Testis (tissue), 3 donors: ENCODE results near the gene HOXB3. TPM values are rescaled to one million over a fixed set of nuclear protein-coding genes. Genes with fewer than 3 reads are reported as not detected.
"Not testable (repeated sequence)": the region's sequence is repeated elsewhere in the genome, so short reads cannot be mapped to it uniquely, and the experiment has no call there.

Source experiments
- DNase-seq: peaks from one replicate; pipeline ENCODE4 v3.0.0-alpha.2; 2019
- H3K27ac ChIP-seq, 2 donors: fragments of 200-600 bp; sonication (generic); one replicate each; pipeline ENCODE4 v1.5.1; 2019
- H3K27me3 ChIP-seq: fragments of 200-600 bp; sonication (generic); one replicate; pipeline ENCODE4 v1.5.1; 2019
- H3K36me3 ChIP-seq: fragments of 200-600 bp; sonication (generic); one replicate; pipeline ENCODE4 v1.5.1; 2017; ENCODE audit warnings: low read depth; ENCODE audit errors: missing control alignments
- H3K4me1 ChIP-seq: fragments of 200-600 bp; sonication (generic); one replicate; pipeline ENCODE4 v1.5.1; 2019
- H3K4me3 ChIP-seq, 2 donors: fragments of 200-600 bp; sonication (generic); one replicate each; pipeline ENCODE4 v1.5.1; 2017 to 2019
- H3K9me3 ChIP-seq: fragments of 200-600 bp; sonication (generic); one replicate; pipeline ENCODE4 v1.5.1; 2017
- POLR2A ChIP-seq: fragments of 450-650 bp; IDR thresholded peaks from one replicate; pipeline ENCODE4 v1.6.1; 2017; ENCODE audit warnings: antibody characterized with exemption, mild to moderate bottlenecking, moderate library complexity
- WGBS, 2 donors: methylation state at CpG; one replicate each; pipeline ENCODE4 v1.1.5; 2018; 5-methylcytosine and 5-hydroxymethylcytosine counted together
- intact Hi-C: fragments of 100-400 bp; cut with DNase I; formaldehyde crosslinking; loops from one replicate; pipeline ENCODE4 v1.15.1; 2023; ENCODE audit warnings: low total_unique reads
- polyA plus RNA-seq: library from polyadenylated mRNA; stranded (reverse); fragments of 350-450 nt; fragmentation: Illumina TruSeq; extraction: RNeasy Lipid Tissue Mini Kit (QIAGEN cat#74804); gene quantifications from one replicate; pipeline ENCODE4 v1.2.3, GENCODE V29; 2014; ENCODE audit warnings: low read depth, low replicate concordance; ENCODE audit not compliant: insufficient read depth
- total RNA-seq, 2 donors: library from RNA; depleted of rRNA; stranded (reverse); fragments of >200 nt; gene quantifications; one replicate each; pipeline ENCODE4 v1.2.3, GENCODE V29; 2016
- TF ChIP-seq, protein P1 (sequence below), 3 experiments: fragments of 450-650 bp in 2 of 3; fragments of 200-600 bp in 1 of 3; sonication (generic) in 1 of 3; IDR thresholded peaks; one replicate each; pipeline ENCODE4 v1.5.1; 2016 to 2019; ENCODE audit warnings: antibody characterized with exemption in 3 of 3, mild to moderate bottlenecking in 2 of 3, moderate library complexity in 1 of 3

The HOXB3 gene
- total and polyA plus RNA-seq, 3 donors from 2014 or later = 9.2 to 11.4 (median 10.6) TPM

DNA sequence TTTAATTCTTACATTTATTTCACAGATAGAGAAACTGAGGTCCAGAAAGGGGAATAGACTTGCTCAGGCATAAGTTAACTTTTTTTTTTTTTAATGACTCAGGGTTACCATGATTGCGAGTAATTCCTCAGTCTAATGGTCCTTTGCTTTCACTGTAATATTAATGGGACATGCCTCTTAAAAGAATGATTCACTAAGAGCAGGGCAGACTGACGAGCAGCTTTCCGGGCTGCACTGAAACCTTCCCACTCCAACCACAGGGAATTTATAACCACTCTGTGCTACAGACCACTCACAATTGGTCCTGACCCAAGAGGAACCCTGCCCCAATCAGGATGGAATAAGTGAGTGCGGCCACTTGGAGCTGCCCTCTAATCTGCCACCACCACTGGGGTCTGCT, 50.9 kb downstream of the HOXB3 start:
- TF ChIP-seq, protein P1, sequence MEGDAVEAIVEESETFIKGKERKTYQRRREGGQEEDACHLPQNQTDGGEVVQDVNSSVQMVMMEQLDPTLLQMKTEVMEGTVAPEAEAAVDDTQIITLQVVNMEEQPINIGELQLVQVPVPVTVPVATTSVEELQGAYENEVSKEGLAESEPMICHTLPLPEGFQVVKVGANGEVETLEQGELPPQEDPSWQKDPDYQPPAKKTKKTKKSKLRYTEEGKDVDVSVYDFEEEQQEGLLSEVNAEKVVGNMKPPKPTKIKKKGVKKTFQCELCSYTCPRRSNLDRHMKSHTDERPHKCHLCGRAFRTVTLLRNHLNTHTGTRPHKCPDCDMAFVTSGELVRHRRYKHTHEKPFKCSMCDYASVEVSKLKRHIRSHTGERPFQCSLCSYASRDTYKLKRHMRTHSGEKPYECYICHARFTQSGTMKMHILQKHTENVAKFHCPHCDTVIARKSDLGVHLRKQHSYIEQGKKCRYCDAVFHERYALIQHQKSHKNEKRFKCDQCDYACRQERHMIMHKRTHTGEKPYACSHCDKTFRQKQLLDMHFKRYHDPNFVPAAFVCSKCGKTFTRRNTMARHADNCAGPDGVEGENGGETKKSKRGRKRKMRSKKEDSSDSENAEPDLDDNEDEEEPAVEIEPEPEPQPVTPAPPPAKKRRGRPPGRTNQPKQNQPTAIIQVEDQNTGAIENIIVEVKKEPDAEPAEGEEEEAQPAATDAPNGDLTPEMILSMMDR (IDR thresholded peaks at IDR 0.05) = no peak
- no peak for TF ChIP-seq POLR2A

DNA sequence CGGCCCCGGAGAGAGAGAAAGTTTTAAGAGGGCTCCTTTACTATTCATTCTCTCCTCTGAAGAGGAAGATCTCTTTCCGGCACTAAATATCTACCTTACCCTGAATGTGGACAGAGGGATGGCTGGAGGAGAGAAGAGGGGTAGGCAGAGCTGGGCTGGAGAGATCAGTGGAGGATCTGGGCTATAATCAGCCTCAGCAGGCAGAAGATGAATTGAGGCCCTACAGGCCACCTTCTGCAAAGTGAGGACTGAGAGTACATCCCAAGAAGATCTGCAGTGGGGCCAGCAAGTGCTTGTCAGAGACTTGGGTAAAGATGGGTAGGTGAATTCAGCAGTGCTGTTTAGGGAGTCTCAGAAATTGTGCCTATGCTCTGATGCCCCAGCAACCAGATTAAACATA, 52.7 kb downstream of the HOXB3 start:
- no peak for DNase-seq
- WGBS, 2 donors = 40 to 99% methylated on average over 2 to 3 of the region's 3 CpGs
- no peaks in the 10 kb centered on the region for H3K36me3 ChIP-seq
- TF ChIP-seq, protein P1 (IDR thresholded peaks at IDR 0.05) = no peak
- TF ChIP-seq POLR2A = no peak
- no peak overlapping the region for H3K4me3 ChIP-seq
- H3K27ac ChIP-seq = no peak overlapping the region
- intact Hi-C loops = no loop called here
- no peaks in the 10 kb centered on the region for H3K27me3 ChIP-seq
- no peaks in the 10 kb centered on the region for H3K4me1 ChIP-seq
- no peaks in the 10 kb centered on the region for H3K9me3 ChIP-seq

More for the DNA sequence above, 50.9 kb downstream of the HOXB3 start:
- Histone ChIP-seq H3K27me3 (no peaks in the 10 kb centered on the region), H3K9me3 (no peaks in the 10 kb centered on the region), H3K4me1 (peaks cover 4% of the 10 kb centered on the region), H3K36me3 (no peaks in the 10 kb centered on the region), H3K27ac (no peak overlapping the region), H3K4me3 (no peak overlapping the region)
- intact Hi-C loops = no loop called here
- 68 to 72% methylated on average over 4 of the region's 4 CpGs for WGBS, 2 donors
- no peak for DNase-seq

DNA sequence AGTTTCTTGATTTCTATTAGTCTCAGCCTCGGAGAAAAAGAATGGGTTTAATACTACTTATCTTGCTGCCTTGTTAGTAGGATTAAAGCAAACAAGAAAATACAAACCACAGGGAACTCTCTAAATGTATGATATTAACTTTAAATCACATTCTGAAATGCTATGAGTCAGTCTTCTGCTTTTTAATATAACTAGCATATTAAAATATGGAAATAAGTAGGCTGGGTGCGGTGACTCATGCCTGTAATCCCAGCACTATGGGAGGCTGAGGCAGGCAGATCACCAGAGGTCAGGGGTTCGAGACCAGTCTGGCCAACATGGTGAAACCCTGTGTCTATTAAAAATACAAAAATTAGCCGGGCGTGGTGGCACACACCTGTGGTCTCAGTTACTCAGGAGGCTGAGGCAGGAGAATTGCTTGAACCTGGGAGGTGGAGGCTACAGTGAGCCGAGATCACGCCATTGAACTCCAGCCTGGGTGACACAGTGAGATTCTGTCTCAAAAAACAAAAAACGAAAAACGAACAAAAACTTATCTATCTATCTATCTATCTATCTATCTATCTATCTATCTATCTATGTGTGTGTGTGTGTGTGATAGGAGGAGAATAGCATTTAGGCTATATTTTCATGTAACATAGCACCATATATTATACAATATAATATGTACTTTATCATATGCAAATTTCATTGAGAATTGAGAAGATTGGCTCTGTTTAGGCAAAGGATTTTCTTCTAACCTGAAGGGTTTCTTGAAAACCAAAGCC, 54.1 kb downstream of the HOXB3 start:
- H3K4me1 ChIP-seq, H3K27me3 ChIP-seq, DNase-seq, H3K4me3 ChIP-seq, H3K36me3 ChIP-seq, intact Hi-C loops, H3K27ac ChIP-seq, H3K9me3 ChIP-seq: not testable (repeated sequence)
- WGBS, 2 donors = 90 to 93% methylated on average over 9 of the region's 9 CpGs

DNA sequence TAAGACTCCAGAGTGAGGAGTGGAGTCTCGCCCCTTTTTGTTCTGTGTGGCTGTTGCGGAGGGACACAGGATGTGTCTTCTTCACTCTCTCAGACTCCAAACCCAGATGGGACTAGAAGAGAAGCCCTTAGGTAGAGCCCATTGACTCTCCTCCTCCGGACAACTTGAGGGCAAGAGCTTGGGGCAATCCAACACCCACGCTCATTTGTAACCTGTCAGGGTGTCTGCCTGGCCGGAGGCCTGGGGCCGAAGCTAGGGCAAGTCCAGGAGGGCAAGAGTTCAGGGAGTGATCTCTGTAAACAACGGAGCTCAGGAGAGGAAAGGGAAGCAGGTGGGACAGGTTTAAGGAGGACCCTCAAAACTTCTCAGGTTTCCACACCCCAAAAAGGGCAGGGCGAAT, 57.8 kb downstream of the HOXB3 start:
- no peak overlapping the region for H3K4me3 ChIP-seq
- WGBS, 2 donors = 68 to 79% methylated on average over 8 of the region's 8 CpGs
- no peaks in the 10 kb centered on the region for H3K4me1 ChIP-seq
- no peak overlapping the region for H3K27ac ChIP-seq
- DNase-seq = no peak
- no peaks in the 10 kb centered on the region for H3K27me3 ChIP-seq
- no peak for TF ChIP-seq POLR2A
- TF ChIP-seq, protein P1 (IDR thresholded peaks at IDR 0.05) = no peak
- H3K9me3 ChIP-seq = no peaks in the 10 kb centered on the region
- no peaks in the 10 kb centered on the region for H3K36me3 ChIP-seq
- intact Hi-C loops = no loop called here

DNA sequence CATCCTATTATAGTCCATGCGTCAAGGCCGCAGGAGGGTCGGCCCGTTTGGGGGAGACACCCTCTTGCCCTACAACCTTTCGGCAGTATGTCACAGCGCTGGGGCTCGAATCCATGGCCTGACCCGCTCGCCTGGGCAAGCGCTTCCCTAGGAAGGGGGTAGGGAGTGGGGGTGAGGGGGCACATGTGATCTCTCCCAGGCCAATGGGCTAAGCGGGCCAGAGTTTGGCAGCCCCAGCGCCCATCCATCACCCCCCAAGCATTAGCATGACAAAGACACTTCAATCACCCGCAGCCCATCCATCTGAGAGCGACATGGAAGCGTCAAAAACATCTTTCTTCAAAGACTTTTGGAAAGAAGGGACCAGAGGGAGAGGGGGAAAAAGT, 59.2 kb downstream of the HOXB3 start, which contains the start of gene HOXB1:
Gene HOXB1, minus strand, starts transcription at position 125 of the 386 bp plus-strand sequence. Its CDS starts 107 bp downstream, at position 18.
- intact Hi-C loops = no loop called here
- H3K9me3 ChIP-seq = no peaks in the 10 kb centered on the region
- 35 to 61% methylated on average over 5 to 15 of the region's 15 CpGs for WGBS, 2 donors
- H3K4me3 ChIP-seq = no peak within 1 kb of the TSS
- no peaks in the 10 kb centered on the region for H3K27me3 ChIP-seq
- TF ChIP-seq, protein P1 (IDR thresholded peaks at IDR 0.05) = no peak
- TF ChIP-seq POLR2A = no peak
- no peaks in the 10 kb centered on the region for H3K36me3 ChIP-seq
- DNase-seq = no peak
- no peaks in the 10 kb centered on the region for H3K4me1 ChIP-seq
- no peak within 1 kb of the TSS for H3K27ac ChIP-seq
